Measurements from ENCODE around the gene RAB6B. TPM values are rescaled to one million over a fixed set of nuclear protein-coding genes. Genes with fewer than 3 reads are reported as not detected.

The RAB6B gene
- total RNA-seq, 1 experiment from 2014 or later = 14.1 TPM

DNA sequence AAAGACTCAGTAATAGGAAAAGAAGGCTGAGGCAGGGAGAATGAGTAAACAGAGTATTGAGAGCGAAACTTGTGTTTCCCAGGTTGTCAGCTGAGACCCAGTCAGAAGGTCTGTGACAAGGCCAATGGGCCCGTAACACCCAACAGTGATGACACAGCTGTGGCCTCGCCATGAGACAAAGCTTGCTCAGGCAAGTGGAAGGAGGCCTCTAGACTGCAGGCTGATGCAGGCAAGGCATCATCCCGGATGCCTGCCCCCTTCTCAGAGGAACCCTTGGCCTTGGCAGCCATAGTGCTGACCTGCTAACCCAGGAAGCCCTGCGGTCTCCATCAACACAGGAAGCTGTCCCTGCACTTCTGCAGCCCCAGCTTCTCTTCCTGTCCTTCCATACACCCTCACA, 15.4 kb downstream of the RAB6B start:
- no peaks in the 10 kb centered on the region for H3K9me3 ChIP-seq (ENCODE audit: control insufficient read depth in 1 of 2, insufficient read depth in 1 of 2, low read depth in 1 of 2, low read length in 2 of 2)
- DNase-seq (ENCODE audit: low read depth, low spot score) = no peak
- intact Hi-C loops (cut with micrococcal nuclease) = no loop called here
- ChIA-PET CTCF (no interaction called here), RAD21 (ENCODE audit: low non-redundant PET in 1 of 2, low total read pairs in 2 of 2, uncharacterized antibody in 2 of 2, unreplicated experiment in 2 of 2) (no interaction called here), POLR2A (no interaction called here)
- no TSS peak for BruUV-seq (replicated peaks)
- H3K9ac ChIP-seq (ENCODE audit: low read length) = no peak overlapping the region
- no peak overlapping the region for H3K4me3 ChIP-seq (replicated peaks in 1 of 2; ENCODE audit: low read depth in 1 of 2, low read length in 2 of 2)
- H3K4me1 ChIP-seq (ENCODE audit: control insufficient read depth in 1 of 2, insufficient read depth in 2 of 2, low read length in 2 of 2) = peaks cover 0 to 9% of the 10 kb centered on the region in 2 experiments; a peak in 3 of 4 replicates
- H3K36me3 ChIP-seq (ENCODE audit: control insufficient read depth in 1 of 2, insufficient read depth in 2 of 2, low read length in 2 of 2) = no peaks in the 10 kb centered on the region
- no peak overlapping the region for H3K27ac ChIP-seq (ENCODE audit: low read depth, low read length)
- H3K27me3 ChIP-seq (ENCODE audit: insufficient read depth, low read length) = no peaks in the 10 kb centered on the region
- H3K4me2 ChIP-seq (ENCODE audit: low read length) = no peak overlapping the region
- H2AFZ ChIP-seq (ENCODE audit: low read depth, low read length, poor library complexity, severe bottlenecking) = no peak overlapping the region
- TF ChIP-seq CBX3 (IDR thresholded peaks at IDR 0.05; ENCODE audit: low read depth) (no peak), YY1 (IDR thresholded peaks at IDR 0.05; ENCODE audit: extremely low read depth, insufficient replicate concordance, low read depth, low read length) (no peak), SP1 (IDR thresholded peaks at IDR 0.05; ENCODE audit: low read depth) (no peak)
- no peaks in the 10 kb centered on the region for H3K79me2 ChIP-seq (ENCODE audit: insufficient read depth, low read length)
- no peak for ATAC-seq
- no peaks in the 10 kb centered on the region for H3K9me2 ChIP-seq (ENCODE audit: insufficient read depth)
- no peaks in the 10 kb centered on the region for H4K20me1 ChIP-seq (ENCODE audit: insufficient read depth)

DNA sequence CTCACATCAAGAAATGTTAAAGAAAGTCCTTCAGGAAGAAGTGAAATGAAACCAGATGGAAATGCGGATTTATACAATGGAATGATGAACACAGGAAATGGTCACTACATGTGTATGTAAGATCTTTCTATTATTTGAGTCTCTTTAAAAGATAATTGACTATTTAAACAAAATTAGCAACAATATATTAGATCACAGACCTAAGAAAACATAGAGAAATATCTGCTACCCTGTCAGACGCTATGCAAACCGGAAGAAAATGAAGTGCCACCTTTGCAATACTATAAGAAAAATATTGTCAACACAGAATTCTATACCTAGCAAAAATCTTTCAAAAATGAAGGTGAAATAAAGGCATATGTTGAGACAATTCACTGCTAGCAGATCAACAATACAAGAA, 17.2 kb downstream of the RAB6B start:
- no peaks in the 10 kb centered on the region for H3K79me2 ChIP-seq (ENCODE audit: insufficient read depth, low read length)
- ChIA-PET RAD21 (ENCODE audit: low non-redundant PET in 1 of 2, low total read pairs in 2 of 2, uncharacterized antibody in 2 of 2, unreplicated experiment in 2 of 2) (no interaction called here), CTCF (no interaction called here), POLR2A (no interaction called here)
- H3K9me2 ChIP-seq (ENCODE audit: insufficient read depth) = no peaks in the 10 kb centered on the region
- intact Hi-C loops (cut with micrococcal nuclease) = no loop called here
- no peak overlapping the region for H2AFZ ChIP-seq (ENCODE audit: low read depth, low read length, poor library complexity, severe bottlenecking)
- no TSS peak for BruUV-seq (replicated peaks)
- H3K4me2 ChIP-seq (ENCODE audit: low read length) = no peak overlapping the region
- H3K4me3 ChIP-seq (replicated peaks in 1 of 2; ENCODE audit: low read depth in 1 of 2, low read length in 2 of 2) = no peak overlapping the region
- no peaks in the 10 kb centered on the region for H3K36me3 ChIP-seq (ENCODE audit: control insufficient read depth in 1 of 2, insufficient read depth in 2 of 2, low read length in 2 of 2)
- no peak overlapping the region for H3K9ac ChIP-seq (ENCODE audit: low read length)
- no peak for ATAC-seq
- H3K27me3 ChIP-seq (ENCODE audit: insufficient read depth, low read length) = no peaks in the 10 kb centered on the region
- H3K4me1 ChIP-seq (ENCODE audit: control insufficient read depth in 1 of 2, insufficient read depth in 2 of 2, low read length in 2 of 2) = peaks cover 0 to 9% of the 10 kb centered on the region in 2 experiments; a peak in 3 of 4 replicates
- no peak overlapping the region for H3K27ac ChIP-seq (ENCODE audit: low read depth, low read length)
- DNase-seq (ENCODE audit: low read depth, low spot score) = no peak
- H4K20me1 ChIP-seq (ENCODE audit: insufficient read depth) = no peaks in the 10 kb centered on the region
- H3K9me3 ChIP-seq (ENCODE audit: control insufficient read depth in 1 of 2, insufficient read depth in 1 of 2, low read depth in 1 of 2, low read length in 2 of 2) = no peaks in the 10 kb centered on the region
- no peak for TF ChIP-seq ELF1 (IDR thresholded peaks at IDR 0.05; ENCODE audit: borderline replicate concordance, low read depth)

DNA sequence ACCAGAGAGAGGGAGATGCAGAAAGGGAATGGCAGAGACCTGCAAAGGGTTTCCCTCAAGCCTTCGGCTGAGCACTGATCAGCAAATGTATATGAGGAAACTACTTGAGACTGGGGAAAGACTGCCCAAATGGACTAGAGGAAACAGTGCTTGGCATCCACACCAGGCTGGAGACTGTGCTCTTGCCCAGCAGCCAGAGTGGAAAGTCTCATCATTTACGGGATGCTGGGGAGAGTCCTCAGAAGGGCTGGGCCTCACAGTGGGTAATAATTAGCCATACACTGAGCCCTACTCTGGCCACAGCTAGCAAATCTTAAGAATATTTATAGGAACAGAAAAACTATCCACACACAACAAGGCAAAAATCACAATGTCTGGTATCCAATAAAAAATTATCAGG, 18.5 kb downstream of the RAB6B start:
- Histone ChIP-seq H2AFZ (ENCODE audit: low read depth, low read length, poor library complexity, severe bottlenecking) (no peak overlapping the region), H3K4me1 (ENCODE audit: control insufficient read depth in 1 of 2, insufficient read depth in 2 of 2, low read length in 2 of 2) (peaks cover 0 to 5% of the 10 kb centered on the region in 2 experiments; a peak in 3 of 4 replicates), H3K9me2 (ENCODE audit: insufficient read depth) (no peaks in the 10 kb centered on the region), H3K27me3 (ENCODE audit: insufficient read depth, low read length) (no peaks in the 10 kb centered on the region), H3K4me2 (ENCODE audit: low read length) (no peak overlapping the region), H3K9me3 (ENCODE audit: control insufficient read depth in 1 of 2, insufficient read depth in 1 of 2, low read depth in 1 of 2, low read length in 2 of 2) (no peaks in the 10 kb centered on the region), H3K4me3 (replicated peaks in 1 of 2; ENCODE audit: low read depth in 1 of 2, low read length in 2 of 2) (no peak overlapping the region), H4K20me1 (ENCODE audit: insufficient read depth) (no peaks in the 10 kb centered on the region), H3K79me2 (ENCODE audit: insufficient read depth, low read length) (no peaks in the 10 kb centered on the region), H3K9ac (ENCODE audit: low read length) (no peak overlapping the region), H3K27ac (ENCODE audit: low read depth, low read length) (no peak overlapping the region), H3K36me3 (ENCODE audit: control insufficient read depth in 1 of 2, insufficient read depth in 2 of 2, low read length in 2 of 2) (no peaks in the 10 kb centered on the region)
- intact Hi-C loops (cut with micrococcal nuclease) = no loop called here
- ChIA-PET POLR2A (no interaction called here), RAD21 (ENCODE audit: low non-redundant PET in 1 of 2, low total read pairs in 2 of 2, uncharacterized antibody in 2 of 2, unreplicated experiment in 2 of 2) (no interaction called here), CTCF (no interaction called here)
- ATAC-seq = no peak
- BruUV-seq (replicated peaks) = no TSS peak
- TF ChIP-seq, protein P1, sequence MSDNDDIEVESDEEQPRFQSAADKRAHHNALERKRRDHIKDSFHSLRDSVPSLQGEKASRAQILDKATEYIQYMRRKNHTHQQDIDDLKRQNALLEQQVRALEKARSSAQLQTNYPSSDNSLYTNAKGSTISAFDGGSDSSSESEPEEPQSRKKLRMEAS (IDR thresholded peaks at IDR 0.05) = no peak
- TF ChIP-seq ELF1 (IDR thresholded peaks at IDR 0.05; ENCODE audit: borderline replicate concordance, low read depth) = no peak
- TF ChIP-seq POLR2AphosphoS5 (IDR thresholded peaks at IDR 0.05; ENCODE audit: low read depth, low read length) = no peak
- TF ChIP-seq TCF7L2 (IDR thresholded peaks at IDR 0.05; ENCODE audit: borderline replicate concordance, extremely low read depth, insufficient read depth, insufficient read length) = no peak
- TF ChIP-seq, protein P2, sequence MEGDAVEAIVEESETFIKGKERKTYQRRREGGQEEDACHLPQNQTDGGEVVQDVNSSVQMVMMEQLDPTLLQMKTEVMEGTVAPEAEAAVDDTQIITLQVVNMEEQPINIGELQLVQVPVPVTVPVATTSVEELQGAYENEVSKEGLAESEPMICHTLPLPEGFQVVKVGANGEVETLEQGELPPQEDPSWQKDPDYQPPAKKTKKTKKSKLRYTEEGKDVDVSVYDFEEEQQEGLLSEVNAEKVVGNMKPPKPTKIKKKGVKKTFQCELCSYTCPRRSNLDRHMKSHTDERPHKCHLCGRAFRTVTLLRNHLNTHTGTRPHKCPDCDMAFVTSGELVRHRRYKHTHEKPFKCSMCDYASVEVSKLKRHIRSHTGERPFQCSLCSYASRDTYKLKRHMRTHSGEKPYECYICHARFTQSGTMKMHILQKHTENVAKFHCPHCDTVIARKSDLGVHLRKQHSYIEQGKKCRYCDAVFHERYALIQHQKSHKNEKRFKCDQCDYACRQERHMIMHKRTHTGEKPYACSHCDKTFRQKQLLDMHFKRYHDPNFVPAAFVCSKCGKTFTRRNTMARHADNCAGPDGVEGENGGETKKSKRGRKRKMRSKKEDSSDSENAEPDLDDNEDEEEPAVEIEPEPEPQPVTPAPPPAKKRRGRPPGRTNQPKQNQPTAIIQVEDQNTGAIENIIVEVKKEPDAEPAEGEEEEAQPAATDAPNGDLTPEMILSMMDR (IDR thresholded peaks at IDR 0.05 in 2 of 3, conservative IDR thresholded peaks at IDR 0.05 in 1 of 3; ENCODE audit: borderline replicate concordance in 1 of 3, insufficient read depth in 1 of 3, low read depth in 2 of 3, low read length in 2 of 3) = no peak
- TF ChIP-seq ZNF274 (IDR thresholded peaks at IDR 0.05; ENCODE audit: low read depth, low read length) = no peak
- TF ChIP-seq SIN3A (IDR thresholded peaks at IDR 0.05; ENCODE audit: low read depth) = no peak
- DNase-seq (ENCODE audit: low read depth, low spot score) = no peak

Measured in HCT116 (cell line).